H1 (cell line): Measurements from ENCODE around the gene PIAS2. TPM values are rescaled to one million over a fixed set of nuclear protein-coding genes. Genes with fewer than 3 reads are reported as not detected.

Experiments
- CTCF ChIA-PET: fragments of 300-600 bp; sonication (Branson Sonifier 250); formaldehyde crosslinking; loops from one replicate; lab custom pipeline; 2021; ENCODE audit not compliant: partially characterized antibody; lab: Charles Lee
- POLR2A ChIA-PET: fragments of 300-600 bp; sonication (Branson Sonifier 250); formaldehyde crosslinking; loops from one replicate; lab custom pipeline; 2021; ENCODE audit warnings: inconsistent platforms; ENCODE audit not compliant: partially characterized antibody; lab: Charles Lee
- DNase-seq, 2 experiments: peaks; one replicate each; pipeline versions ENCODE4 v3.0.0 to v3.0.0-alpha.2; 2010 to 2022; ENCODE audit warnings: low spot score in 2 of 2, low read depth in 1 of 2, mixed read lengths in 1 of 2
- FAIRE-seq: peaks from 2 replicates; lab custom pipeline; 2011; peaks lifted over from hg19 to GRCh38; lab: Jason Lieb, UNC
- H2AFZ ChIP-seq: 2 replicates; pipeline ENCODE4 v1.8.1; 2012; ENCODE audit warnings: low read length, inconsistent platforms
- H2AK5ac ChIP-seq: 2 replicates; pipeline ENCODE4 v1.6.1; 2013; ENCODE audit warnings: low read depth, low read length
- H2BK120ac ChIP-seq: replicated peaks from 2 replicates; pipeline ENCODE3; 2013; ENCODE audit warnings: low read depth, low read length, inconsistent platforms
- H2BK12ac ChIP-seq: 2 replicates; pipeline ENCODE4 v1.6.1; 2013; ENCODE audit warnings: low read depth, low read length
- H2BK15ac ChIP-seq: 2 replicates; pipeline ENCODE4 v1.6.1; 2013; ENCODE audit warnings: low read length
- H2BK20ac ChIP-seq: 2 replicates; pipeline ENCODE4 v1.6.1; 2013; ENCODE audit warnings: low read length
- H2BK5ac ChIP-seq: 2 replicates; pipeline ENCODE4 v1.6.1; 2013; ENCODE audit warnings: low read depth, low read length
- H3K14ac ChIP-seq: 2 replicates; pipeline ENCODE4 v1.6.1; 2013; ENCODE audit warnings: inconsistent platforms; ENCODE audit not compliant: insufficient read length
- H3K18ac ChIP-seq: 2 replicates; pipeline ENCODE4 v1.6.1; 2013; ENCODE audit warnings: low read length; ENCODE audit errors: extremely low read depth
- H3K23ac ChIP-seq: 2 replicates; pipeline ENCODE4 v1.6.1; 2013; ENCODE audit warnings: inconsistent platforms; ENCODE audit not compliant: insufficient read length
- H3K23me2 ChIP-seq: 2 replicates; pipeline ENCODE4 v1.6.1; 2013; ENCODE audit warnings: low read depth, low read length
- H3K27ac ChIP-seq: 2 replicates; pipeline ENCODE4 v1.6.1; 2011; ENCODE audit warnings: low read depth, low read length, inconsistent platforms
- H3K27me3 ChIP-seq, 4 experiments: replicated peaks in 1 of 4; 1 replicate in 1 of 4; 2 replicates in 3 of 4; pipeline versions ENCODE4 v1.6.1 to v1.8.1; 2011 to 2013; ENCODE audit warnings: low read length in 3 of 4, mild to moderate bottlenecking in 3 of 4, inconsistent platforms in 2 of 4, mixed read lengths in 2 of 4, moderate library complexity in 1 of 4; ENCODE audit not compliant: control insufficient read depth in 3 of 4, insufficient read depth in 3 of 4; ENCODE audit errors: extremely low read depth in 1 of 4
- H3K36me3 ChIP-seq, 4 experiments: 2 replicates each; pipeline versions ENCODE4 v1.6.1 to v1.8.1; 2011 to 2013; ENCODE audit warnings: mild to moderate bottlenecking in 4 of 4, low read length in 3 of 4, moderate library complexity in 2 of 4, control low read depth in 1 of 4, inconsistent platforms in 1 of 4; ENCODE audit not compliant: insufficient read depth in 4 of 4, control insufficient read depth in 2 of 4
- H3K4ac ChIP-seq: replicated peaks from 2 replicates; pipeline ENCODE3; 2013; ENCODE audit warnings: low read length, low read depth, mixed read lengths, inconsistent platforms; ENCODE audit not compliant: insufficient read length
- H3K4me1 ChIP-seq, 4 experiments: replicated peaks in 1 of 4; 1 replicate in 1 of 4; 2 replicates in 3 of 4; pipeline versions ENCODE4 v1.6.1 to v1.8.1; 2011 to 2013; ENCODE audit warnings: low read length in 3 of 4, inconsistent platforms in 2 of 4, mixed read lengths in 1 of 4; ENCODE audit not compliant: insufficient read depth in 4 of 4, control insufficient read depth in 3 of 4
- H3K4me2 ChIP-seq, 2 experiments: 2 replicates each; pipeline versions ENCODE4 v1.6.1 to v1.8.1; 2011 to 2013; ENCODE audit warnings: low read depth in 2 of 2, low read length in 2 of 2, control low read depth in 1 of 2, inconsistent platforms in 1 of 2, mild to moderate bottlenecking in 1 of 2; ENCODE audit not compliant: insufficient read depth in 1 of 2
- H3K4me3 ChIP-seq, 4 experiments: fragments of 200-600, 300-600 bp in 1 of 4; sonication (generic), shearing (Covaris generic), sonication (Bioruptor Twin) in 1 of 4; 2 replicates each; pipeline versions ENCODE4 v1.5.1 to v1.8.1; 2011 to 2016; ENCODE audit warnings: low read length in 4 of 4, low read depth in 3 of 4, control low read depth in 2 of 4, inconsistent platforms in 2 of 4, mild to moderate bottlenecking in 2 of 4, mixed read lengths in 1 of 4, moderate library complexity in 1 of 4; ENCODE audit not compliant: insufficient read depth in 2 of 4; ENCODE audit errors: extremely low read depth in 1 of 4
- H3K56ac ChIP-seq: replicated peaks from 2 replicates; pipeline ENCODE3; 2013; ENCODE audit warnings: low read depth, mild to moderate bottlenecking, mixed read lengths, low read length, inconsistent platforms; ENCODE audit not compliant: insufficient read length
- H3K79me1 ChIP-seq: 2 replicates; pipeline ENCODE4 v1.6.1; 2013; ENCODE audit warnings: low read depth, low read length, control low read depth
- H3K79me2 ChIP-seq, 2 experiments: 2 replicates each; pipeline versions ENCODE4 v1.6.1 to v1.8.1; 2012 to 2013; ENCODE audit warnings: low read length in 2 of 2, mild to moderate bottlenecking in 2 of 2, inconsistent platforms in 1 of 2; ENCODE audit not compliant: insufficient read depth in 2 of 2, control insufficient read depth in 1 of 2
- H3K9ac ChIP-seq, 4 experiments: replicated peaks in 1 of 4; 1 replicate in 1 of 4; 2 replicates in 3 of 4; pipeline versions ENCODE4 v1.6.1 to v1.8.1; 2011 to 2013; ENCODE audit warnings: low read depth in 3 of 4, low read length in 3 of 4, control low read depth in 2 of 4, mild to moderate bottlenecking in 2 of 4, moderate library complexity in 2 of 4, inconsistent platforms in 1 of 4; ENCODE audit errors: extremely low read depth in 1 of 4
- H3K9me3 ChIP-seq, 2 experiments: 2 replicates each; pipeline versions ENCODE4 v1.6.1 to v1.8.1; 2012 to 2013; ENCODE audit warnings: mild to moderate bottlenecking in 2 of 2, moderate library complexity in 2 of 2, control low read depth in 1 of 2, inconsistent platforms in 1 of 2, low read depth in 1 of 2, low read length in 1 of 2, mixed read lengths in 1 of 2; ENCODE audit not compliant: insufficient read depth in 2 of 2
- H4K20me1 ChIP-seq, 2 experiments: replicated peaks in 1 of 2; 2 replicates each; pipeline versions ENCODE3 to v1.8.1; 2011 to 2013; ENCODE audit warnings: inconsistent platforms in 2 of 2, low read length in 2 of 2, mild to moderate bottlenecking in 1 of 2; ENCODE audit not compliant: insufficient read depth in 2 of 2, control insufficient read depth in 1 of 2
- H4K5ac ChIP-seq: 2 replicates; pipeline ENCODE4 v1.6.1; 2013; ENCODE audit warnings: low read length, low read depth, mixed read lengths, inconsistent platforms; ENCODE audit not compliant: insufficient read length
- H4K8ac ChIP-seq: 2 replicates; pipeline ENCODE4 v1.8.0; 2013; ENCODE audit warnings: mild to moderate bottlenecking, moderate library complexity, low read length, inconsistent platforms; ENCODE audit not compliant: insufficient read depth; ENCODE audit errors: extremely low read depth
- H4K91ac ChIP-seq: replicated peaks from 2 replicates; pipeline ENCODE3; 2013; ENCODE audit warnings: low read length, mixed read lengths, inconsistent platforms; ENCODE audit not compliant: insufficient read length
- BCL11A ChIP-seq, 2 experiments: IDR thresholded peaks; one replicate each; pipeline ENCODE4 v1.6.1; 2011; ENCODE audit warnings: low read depth in 2 of 2, low read length in 2 of 2, mild to moderate bottlenecking in 2 of 2
- CREB1 ChIP-seq: IDR thresholded peaks from 2 replicates; pipeline ENCODE4 v1.6.1; 2012; ENCODE audit warnings: inconsistent platforms
- EP300 ChIP-seq, 2 experiments: IDR thresholded peaks; 1 replicate in 1 of 2; 2 replicates in 1 of 2; pipeline ENCODE4 v1.6.1; 2011 to 2012; ENCODE audit warnings: low read depth in 2 of 2, low read length in 2 of 2, mild to moderate bottlenecking in 2 of 2, borderline replicate concordance in 1 of 2, inconsistent platforms in 1 of 2, moderate library complexity in 1 of 2
- KDM5A ChIP-seq: fragments of 200-600 bp; IDR thresholded peaks from 2 replicates; pipeline ENCODE4 v1.7.1; 2012; ENCODE audit warnings: mild to moderate bottlenecking, low read length, inconsistent platforms, mixed read lengths
- NRF1 ChIP-seq: IDR thresholded peaks from 2 replicates; pipeline ENCODE4 v1.6.1; 2011; ENCODE audit warnings: mild to moderate bottlenecking, low read depth, low read length, improper control_type of control experiment
- RFX5 ChIP-seq: IDR thresholded peaks from 2 replicates; pipeline ENCODE4 v1.6.1; 2011; ENCODE audit warnings: low read depth, low read length, improper control_type of control experiment, borderline replicate concordance
- SAP30 ChIP-seq: fragments of 300-600 bp; sonication (generic); IDR thresholded peaks from 2 replicates; pipeline ENCODE4 v1.7.1; 2012; ENCODE audit warnings: low read length, moderate library complexity, mild to moderate bottlenecking, inconsistent platforms; ENCODE audit not compliant: insufficient read depth, insufficient replicate concordance
- SIRT6 ChIP-seq: IDR thresholded peaks from one replicate; pipeline ENCODE4 v1.7.1; 2012; ENCODE audit warnings: low read length, inconsistent platforms
- SP4 ChIP-seq: IDR thresholded peaks from 2 replicates; pipeline ENCODE4 v1.6.1; 2012; ENCODE audit warnings: low read length, inconsistent platforms
- YY1 ChIP-seq: IDR thresholded peaks from 2 replicates; pipeline ENCODE4 v1.6.1; 2011; ENCODE audit warnings: low read depth, mild to moderate bottlenecking, low read length
- WGBS, 2 experiments: shearing (Covaris generic) in 1 of 2; methylation state at CpG; one replicate each; pipeline versions ENCODE4 v1.1.6 to v1.1.7; 2013 to 2015; ENCODE audit warnings: low lambda C conversion rate in 2 of 2, mixed read lengths in 2 of 2, inconsistent platforms in 1 of 2, low coverage in 1 of 2, missing lambda C conversion rate in 1 of 2; ENCODE audit not compliant: insufficient replicate concordance in 2 of 2, insufficient coverage in 1 of 2, insufficient read length in 1 of 2; ENCODE audit errors: extremely low coverage in 1 of 2, missing lambda C conversion rate in 1 of 2; 5-methylcytosine and 5-hydroxymethylcytosine counted together
- polyA plus RNA-seq, 7 experiments: library from polyadenylated mRNA; depleted of rRNA in 3 of 7; stranded (reverse) in 5 of 7; unstranded in 2 of 7; fragments of >200 nt in 5 of 7; fragments of 200-250 nt in 2 of 7; gene quantifications; 1 replicate in 5 of 7; 2 replicates in 1 of 7; 4 replicates in 1 of 7; pipeline versions ENCODE4 v1.2.1 to v1.2.3, GENCODE V29; 2011 to 2013; ENCODE audit warnings: missing spikeins in 2 of 7, mixed read lengths in 2 of 7
- total RNA-seq: library from RNA; stranded (reverse); fragmentation: NEBNext Ultra II Directional; extraction: Animal tissue kit (Norgen Biotek cat#: 25700); gene quantifications from 2 replicates; pipeline ENCODE4 v1.2.1, GENCODE V29; 2021

PIAS2 gene
- total and polyA plus RNA-seq, 2 of the 8 experiments (the other 6 are each of a cell fraction or from before 2014, with no cell fraction given), result 20.1 to 53.9 TPM

DNA sequence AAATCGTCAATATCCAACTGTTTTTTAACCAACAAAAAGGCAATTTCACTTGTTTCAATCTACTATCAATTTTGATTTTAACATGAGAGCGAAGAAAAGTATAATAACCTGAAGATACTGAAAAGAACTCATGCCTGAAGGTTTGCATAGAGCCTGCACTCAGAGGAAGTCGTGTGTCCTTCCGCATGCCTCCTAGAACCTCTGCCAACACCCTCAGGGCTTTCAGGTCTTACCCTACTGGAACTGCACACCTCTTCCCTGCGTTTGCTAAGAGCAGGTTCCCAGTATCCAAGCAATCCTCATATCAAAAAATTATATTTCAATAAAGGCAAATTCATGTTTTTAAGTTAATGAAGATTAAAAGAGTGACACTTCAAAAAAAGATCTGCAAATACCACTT is 74.7 kb downstream of the PIAS2 start:
- Histone ChIP-seq H2BK5ac (no peak overlapping the region), H2AK5ac (no peak overlapping the region), H3K27ac (no peak overlapping the region), H3K9ac (no peak overlapping the region), H2BK20ac (no peak overlapping the region), H2AFZ (no peak overlapping the region), H3K4me3 (no peak overlapping the region), H2BK12ac (no peak overlapping the region), H3K4me2 (no peak overlapping the region), H3K9me3 (no peaks in the 10 kb centered on the region), H3K56ac (no peak overlapping the region), H3K36me3 (peaks cover 0 to 4% (median 0%) of the 10 kb centered on the region in 4 experiments; a peak in 2 of 8 replicates), H3K79me2 (no peaks in the 10 kb centered on the region), H3K4ac (no peak overlapping the region), H3K27me3 (no peaks in the 10 kb centered on the region), H3K4me1 (no peaks in the 10 kb centered on the region), H4K8ac (no peak overlapping the region), H2BK15ac (no peak overlapping the region), H4K20me1 (no peaks in the 10 kb centered on the region), H3K79me1 (no peaks in the 10 kb centered on the region), H3K18ac (no peak overlapping the region), H3K14ac (no peak overlapping the region), H4K91ac (no peak overlapping the region), H2BK120ac (no peak overlapping the region), H3K23ac (no peak overlapping the region), H3K23me2 (no peaks in the 10 kb centered on the region), H4K5ac (no peak overlapping the region)
- WGBS, 2 experiments, result 91% methylated on average over 5 of the region's 5 CpGs; no CpG with 5 or more reads in 1 of the 2 experiments
- no peak for TF ChIP-seq RFX5
- TF ChIP-seq SIRT6, result no peak
- TF ChIP-seq SP4, result no peak
- TF ChIP-seq EP300 (IDR thresholded peaks at IDR 0.05; ENCODE audit: borderline replicate concordance in 1 of 2, low read depth in 2 of 2, low read length in 2 of 2), result no peak
- TF ChIP-seq KDM5A, result no peak
- TF ChIP-seq YY1, result no peak
- TF ChIP-seq BCL11A (IDR thresholded peaks at IDR 0.05; ENCODE audit: low read depth in 2 of 2, low read length in 2 of 2), result no peak
- no peak for TF ChIP-seq NRF1
- no peak for TF ChIP-seq SAP30
- no peak for TF ChIP-seq CREB1
- ChIA-PET POLR2A (no interaction called here), CTCF (no interaction called here)
- no peak for DNase-seq
- FAIRE-seq, result no peak
